ENCODE data around the gene LONP1.

- TF ChIP-seq, protein P1, sequence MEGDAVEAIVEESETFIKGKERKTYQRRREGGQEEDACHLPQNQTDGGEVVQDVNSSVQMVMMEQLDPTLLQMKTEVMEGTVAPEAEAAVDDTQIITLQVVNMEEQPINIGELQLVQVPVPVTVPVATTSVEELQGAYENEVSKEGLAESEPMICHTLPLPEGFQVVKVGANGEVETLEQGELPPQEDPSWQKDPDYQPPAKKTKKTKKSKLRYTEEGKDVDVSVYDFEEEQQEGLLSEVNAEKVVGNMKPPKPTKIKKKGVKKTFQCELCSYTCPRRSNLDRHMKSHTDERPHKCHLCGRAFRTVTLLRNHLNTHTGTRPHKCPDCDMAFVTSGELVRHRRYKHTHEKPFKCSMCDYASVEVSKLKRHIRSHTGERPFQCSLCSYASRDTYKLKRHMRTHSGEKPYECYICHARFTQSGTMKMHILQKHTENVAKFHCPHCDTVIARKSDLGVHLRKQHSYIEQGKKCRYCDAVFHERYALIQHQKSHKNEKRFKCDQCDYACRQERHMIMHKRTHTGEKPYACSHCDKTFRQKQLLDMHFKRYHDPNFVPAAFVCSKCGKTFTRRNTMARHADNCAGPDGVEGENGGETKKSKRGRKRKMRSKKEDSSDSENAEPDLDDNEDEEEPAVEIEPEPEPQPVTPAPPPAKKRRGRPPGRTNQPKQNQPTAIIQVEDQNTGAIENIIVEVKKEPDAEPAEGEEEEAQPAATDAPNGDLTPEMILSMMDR (IDR thresholded peaks at IDR 0.05; ENCODE audit: low read length), result no peak
- no peak for TF ChIP-seq EZH2 (optimal IDR thresholded peaks at IDR 0.05; ENCODE audit: low read depth, low read length)
Measured at GRCh38 chr19:5672708-5673459, 47.1 kb downstream of the LONP1 start.
